Renal cortex interstitium (tissue), 11 donors: ENCODE results near the gene FGD6. TPM values are rescaled to one million over a fixed set of nuclear protein-coding genes. Genes with fewer than 3 reads are reported as not detected.
"Not testable (repeated sequence)": the region's sequence is repeated elsewhere in the genome, so short reads cannot be mapped to it uniquely, and the experiment has no call there.

Source experiments
- DNase-seq, 11 donors: peaks; one replicate each; pipeline ENCODE4 v3.0.0-alpha.2; 2013; ENCODE audit warnings: low read depth in 9 of 11, low spot score in 4 of 11; ENCODE audit errors: extremely low read depth in 1 of 11
- polyA plus RNA-seq, 3 donors: library from polyadenylated mRNA; unstranded; fragments of 120-200 nt; gene quantifications; one replicate each; pipeline ENCODE4 v1.2.1, GENCODE V29; 2013; ENCODE audit not compliant: insufficient read length in 3 of 3

Gene FGD6
- polyA plus RNA-seq, 3 donors = 9.9 to 11.5 (median 10.2) TPM

DNA sequence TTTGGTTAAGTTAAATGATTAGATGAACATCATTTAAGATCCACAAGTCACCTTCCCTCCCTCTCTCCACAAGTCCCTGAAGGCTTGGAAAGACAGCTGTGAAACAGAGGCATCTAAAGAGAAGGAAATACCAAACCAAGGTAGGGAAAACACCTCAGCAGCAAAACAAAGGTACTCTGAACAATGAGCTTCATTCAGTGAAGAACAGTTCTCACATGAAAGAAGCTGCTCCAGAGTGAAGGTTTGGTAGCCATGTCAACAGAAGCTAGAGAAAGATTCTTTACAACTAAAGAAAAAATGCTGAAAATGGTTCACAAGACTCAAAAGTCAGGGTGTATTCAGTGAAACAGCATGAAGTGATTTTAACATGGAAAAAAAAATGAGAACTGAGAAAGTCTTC lies 69.4 kb downstream of the FGD6 start:
- no peak for DNase-seq

DNA sequence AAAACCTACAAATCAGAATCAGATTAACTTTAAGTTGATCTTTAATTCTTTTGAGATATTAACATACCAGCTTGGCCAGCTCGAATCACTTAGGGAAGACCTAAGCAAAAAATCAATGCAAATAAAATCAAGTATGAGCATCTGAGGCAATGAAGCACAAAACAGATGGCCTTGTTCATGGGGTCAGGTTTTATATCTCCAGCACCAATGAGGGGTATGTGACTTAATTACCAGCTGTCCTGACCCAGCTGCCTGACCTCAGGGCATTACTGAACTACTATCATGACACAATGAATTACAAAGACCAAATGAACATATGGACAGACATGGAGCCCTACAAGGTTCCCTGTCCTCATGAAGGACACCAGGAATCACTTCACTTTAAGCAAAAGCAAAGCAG lies 70.5 kb downstream of the FGD6 start:
- no peak for DNase-seq

- DNase-seq = no peak
Observed at GRCh38 chr12:95143621-95144205, 73.6 kb downstream of the FGD6 start.

GRCh38 chr12:95142431-95143151 lies 74.7 kb downstream of the FGD6 start:
- DNase-seq = no peak

DNA sequence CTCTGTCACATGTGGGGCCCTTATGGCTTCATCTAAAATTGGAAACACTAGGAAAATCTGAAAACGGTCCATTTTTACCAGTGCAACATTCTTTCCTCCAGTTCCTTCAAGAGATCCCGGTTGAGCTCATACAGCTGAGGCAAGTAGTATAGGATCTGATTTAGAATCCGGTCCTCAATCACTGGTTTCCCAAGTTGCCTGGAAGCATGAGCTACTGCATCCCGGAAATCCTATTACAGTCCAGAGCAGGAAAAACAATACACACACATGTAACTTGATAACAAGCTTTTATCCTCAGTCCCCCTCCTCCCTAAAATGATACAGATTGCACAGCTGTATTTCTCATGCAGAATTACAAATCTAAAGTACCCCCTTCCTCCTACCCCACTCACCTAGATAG lies 76.0 kb downstream of the FGD6 start:
- no peak for DNase-seq

- not testable (repeated sequence) for DNase-seq
Observed at GRCh38 chr12:95138031-95138430, 79.2 kb downstream of the FGD6 start.

DNA sequence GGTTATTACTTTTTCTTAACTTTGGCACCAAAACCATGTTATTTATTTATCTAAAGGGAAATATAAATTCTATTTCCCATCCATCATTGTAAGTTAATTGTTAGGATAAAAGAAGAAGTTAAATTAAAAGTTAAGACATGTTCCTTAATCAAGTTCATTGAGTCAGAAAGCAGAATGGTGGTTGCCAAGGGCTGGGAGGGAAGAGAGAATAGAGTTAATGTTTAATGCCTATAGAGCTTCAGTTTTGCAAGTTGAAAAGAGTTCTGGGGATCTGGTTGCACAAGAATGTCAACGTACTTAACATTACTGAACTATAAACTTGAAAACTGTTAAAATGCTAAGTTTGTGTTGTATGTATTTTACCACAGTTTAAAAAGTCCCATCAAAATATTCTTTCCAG lies 80.7 kb downstream of the FGD6 start:
- DNase-seq = peak in 2 of 11 donors; percentile 20 to 29

GRCh38 chr12:95134085-95134484 lies 83.2 kb downstream of the FGD6 start:
- DNase-seq = no peak

DNA sequence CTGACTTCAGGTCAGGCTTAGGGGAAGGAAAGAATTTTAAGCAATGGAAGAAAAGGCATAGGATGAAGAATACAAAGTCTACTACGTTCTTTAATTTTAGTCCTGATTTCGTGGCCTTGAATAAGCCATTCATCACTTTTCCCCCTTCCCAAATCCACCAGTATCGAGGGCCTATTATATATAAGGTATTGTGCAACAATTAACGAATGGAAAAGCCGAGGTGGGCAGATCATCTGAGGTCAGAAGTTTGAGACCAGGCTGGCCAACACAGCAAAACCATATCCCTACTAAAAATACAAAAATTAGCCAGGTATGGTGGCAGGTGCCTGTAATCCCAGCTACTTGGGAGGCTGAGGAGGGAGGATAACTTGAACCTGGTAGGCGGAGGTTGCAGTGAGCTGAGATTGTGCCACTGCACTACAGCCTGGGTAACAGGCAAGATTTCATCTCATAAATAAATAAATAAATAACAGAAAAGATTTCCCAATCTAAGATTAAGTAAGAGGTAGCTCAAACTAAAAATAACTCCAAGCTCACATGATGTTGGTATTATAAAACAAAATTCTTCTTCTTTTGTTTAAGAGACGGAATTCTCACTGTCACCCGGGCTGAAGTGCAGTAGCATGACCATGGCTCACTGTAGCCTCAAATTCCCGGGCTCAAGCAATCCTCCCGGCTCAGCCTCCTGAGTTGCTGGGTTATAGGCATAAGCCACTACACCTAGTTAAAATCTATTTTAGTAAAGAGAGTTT lies 85.5 kb downstream of the FGD6 start:
- no peak for DNase-seq

- DNase-seq = no peak
Observed at GRCh38 chr12:95130096-95130495, 87.2 kb downstream of the FGD6 start.

DNA sequence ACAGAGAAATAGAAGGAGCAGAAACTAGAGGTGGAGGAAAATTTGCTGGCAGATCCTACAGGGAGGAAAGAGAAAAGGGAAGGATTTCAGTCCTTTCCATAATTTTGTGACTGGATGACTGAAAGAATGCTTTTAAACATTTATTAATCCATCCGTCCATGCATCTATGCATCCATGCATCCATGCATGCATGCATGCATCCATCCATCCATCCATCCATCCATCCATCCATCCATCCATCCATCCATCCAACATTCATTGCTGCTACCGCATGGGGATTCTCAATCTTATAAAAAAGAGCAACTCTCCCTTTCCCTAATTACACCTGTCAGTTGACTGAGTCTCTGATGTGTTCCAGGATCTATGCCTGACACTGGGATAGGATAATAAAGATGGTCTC lies 88.2 kb downstream of the FGD6 start:
- DNase-seq = no peak

GRCh38 chr12:95126736-95127135 lies 90.5 kb downstream of the FGD6 start:
- DNase-seq = no peak

GRCh38 chr12:95126076-95126475 lies 91.2 kb downstream of the FGD6 start:
- no peak for DNase-seq

DNA sequence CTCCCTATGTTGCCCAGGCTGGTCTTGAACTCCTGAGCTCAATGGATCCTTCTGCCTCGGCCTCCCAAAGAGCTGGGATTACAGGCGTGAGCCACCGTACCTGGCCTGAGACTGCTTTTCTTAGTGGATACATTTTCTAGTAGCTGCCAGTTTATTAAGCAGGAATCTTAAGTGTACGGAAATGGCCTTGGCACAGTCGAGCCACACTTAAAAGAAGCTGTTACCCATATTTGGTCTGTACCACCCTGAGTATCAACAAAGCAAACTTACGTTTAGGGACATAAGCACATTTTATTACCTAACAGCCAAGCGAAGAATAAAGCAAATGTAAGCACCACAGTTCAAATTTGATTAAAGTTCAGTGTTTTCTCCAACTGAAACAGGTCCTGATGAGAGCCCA lies 93.2 kb downstream of the FGD6 start:
- DNase-seq = no peak

DNA sequence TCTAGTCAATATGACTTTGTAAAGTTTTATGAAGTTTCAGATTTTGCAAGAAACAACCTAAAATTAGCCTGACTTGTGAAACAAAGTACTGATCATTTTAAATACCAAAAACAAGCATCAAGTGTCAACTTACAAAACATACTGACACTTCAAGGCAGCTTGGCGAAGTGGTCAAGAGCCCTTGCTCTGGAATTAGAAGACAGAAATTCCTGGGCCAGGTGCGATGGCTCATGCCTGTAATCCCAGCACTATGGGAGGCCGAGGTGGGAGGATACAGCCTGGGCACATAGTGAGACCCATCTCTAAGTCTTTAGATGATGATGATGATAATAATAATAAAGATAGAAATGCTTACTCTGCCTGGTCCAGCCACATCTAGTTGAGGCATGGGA lies 98.5 kb downstream of the FGD6 start:
- DNase-seq = no peak

GRCh38 chr12:95118138-95118787 lies 99.0 kb downstream of the FGD6 start:
- no peak for DNase-seq

DNA sequence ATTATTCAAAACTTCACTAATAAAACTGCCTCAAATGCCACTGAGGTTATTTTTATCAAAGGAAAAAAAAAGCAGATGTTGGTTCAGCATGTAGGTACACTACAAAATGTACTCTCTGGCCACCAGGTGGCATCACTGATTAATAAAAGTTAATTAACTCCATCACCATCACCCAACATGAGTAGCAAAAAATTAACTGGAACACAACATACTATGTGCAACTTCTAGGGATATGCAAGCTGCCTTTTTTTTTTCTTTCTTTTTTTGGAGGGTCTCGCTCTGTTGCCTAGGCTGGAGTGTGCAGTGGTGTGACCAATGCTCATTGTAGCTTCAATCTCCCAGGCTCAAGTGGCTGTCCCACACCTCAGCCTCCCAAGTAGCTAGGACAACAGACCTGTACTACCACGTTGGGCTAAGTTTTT lies 100.1 kb downstream of the FGD6 start:
- peak in 8 of 11 donors; percentile 40 to 86 (median 66) for DNase-seq

DNA sequence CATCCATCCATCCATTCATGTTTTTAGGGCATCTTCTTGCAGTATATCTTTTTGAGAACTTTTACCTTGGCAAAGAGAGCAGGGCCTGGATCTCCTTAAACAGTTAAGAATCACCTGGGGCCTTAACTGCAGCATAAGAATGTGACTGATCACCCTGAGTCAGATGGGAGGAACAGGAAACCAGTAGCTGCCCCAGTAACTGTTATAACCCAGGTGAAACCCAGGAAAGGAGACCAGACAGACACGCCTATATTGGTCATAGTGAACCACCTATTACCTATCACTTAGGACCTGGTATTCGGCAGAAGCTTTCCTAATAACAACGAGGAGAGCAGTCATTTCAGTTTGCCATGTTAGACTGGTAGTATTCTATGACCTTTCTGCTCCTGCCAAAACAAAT lies 100.5 kb downstream of the FGD6 start:
- DNase-seq = no peak

- DNase-seq = no peak
Observed at GRCh38 chr12:95116341-95116740, 100.9 kb downstream of the FGD6 start.

- no peak for DNase-seq
Observed at GRCh38 chr12:95115641-95116040, 101.6 kb downstream of the FGD6 start.
